Testis (tissue), 3 donors: ENCODE measurements around the gene GAPDH. TPM values are rescaled to one million over a fixed set of nuclear protein-coding genes. Genes with fewer than 3 reads are reported as not detected.
"Not testable (repeated sequence)": the region's sequence is repeated elsewhere in the genome, so short reads cannot be mapped to it uniquely, and the experiment has no call there.

Source experiments
- DNase-seq: peaks from one replicate; pipeline ENCODE4 v3.0.0-alpha.2; 2019
- H3K27ac ChIP-seq, 2 donors: fragments of 200-600 bp; sonication (generic); one replicate each; pipeline ENCODE4 v1.5.1; 2019
- H3K27me3 ChIP-seq: fragments of 200-600 bp; sonication (generic); one replicate; pipeline ENCODE4 v1.5.1; 2019
- H3K36me3 ChIP-seq: fragments of 200-600 bp; sonication (generic); one replicate; pipeline ENCODE4 v1.5.1; 2017; ENCODE audit warnings: low read depth; ENCODE audit errors: missing control alignments
- H3K4me1 ChIP-seq: fragments of 200-600 bp; sonication (generic); one replicate; pipeline ENCODE4 v1.5.1; 2019
- H3K4me3 ChIP-seq, 2 donors: fragments of 200-600 bp; sonication (generic); one replicate each; pipeline ENCODE4 v1.5.1; 2017 to 2019
- H3K9me3 ChIP-seq: fragments of 200-600 bp; sonication (generic); one replicate; pipeline ENCODE4 v1.5.1; 2017
- CTCF ChIP-seq, 3 experiments: fragments of 450-650 bp in 2 of 3; fragments of 200-600 bp in 1 of 3; sonication (generic) in 1 of 3; IDR thresholded peaks; one replicate each; pipeline ENCODE4 v1.5.1; 2016 to 2019; ENCODE audit warnings: antibody characterized with exemption in 3 of 3, mild to moderate bottlenecking in 2 of 3, moderate library complexity in 1 of 3
- POLR2A ChIP-seq: fragments of 450-650 bp; IDR thresholded peaks from one replicate; pipeline ENCODE4 v1.6.1; 2017; ENCODE audit warnings: antibody characterized with exemption, mild to moderate bottlenecking, moderate library complexity
- WGBS, 2 donors: methylation state at CpG; one replicate each; pipeline ENCODE4 v1.1.5; 2018; 5-methylcytosine and 5-hydroxymethylcytosine counted together
- intact Hi-C: fragments of 100-400 bp; cut with DNase I; formaldehyde crosslinking; loops from one replicate; pipeline ENCODE4 v1.15.1; 2023; ENCODE audit warnings: low total_unique reads
- polyA plus RNA-seq: library from polyadenylated mRNA; stranded (reverse); fragments of 350-450 nt; fragmentation: Illumina TruSeq; extraction: RNeasy Lipid Tissue Mini Kit (QIAGEN cat#74804); gene quantifications from one replicate; pipeline ENCODE4 v1.2.3, GENCODE V29; 2014; ENCODE audit warnings: low read depth, low replicate concordance; ENCODE audit not compliant: insufficient read depth
- total RNA-seq, 2 donors: library from RNA; depleted of rRNA; stranded (reverse); fragments of >200 nt; gene quantifications; one replicate each; pipeline ENCODE4 v1.2.3, GENCODE V29; 2016

GAPDH gene
- total and polyA plus RNA-seq, 3 donors from 2014 or later: 1,591 to 1,928 (median 1,857) TPM

- Histone ChIP-seq H3K9me3 (no peaks in the 10 kb centered on the region), H3K27ac (no peak overlapping the region), H3K36me3 (no peaks in the 10 kb centered on the region), H3K27me3 (no peaks in the 10 kb centered on the region), H3K4me1 (no peaks in the 10 kb centered on the region), H3K4me3 (no peak overlapping the region)
- 90 to 92% methylated on average over 4 of the region's 4 CpGs for WGBS, 2 donors
- intact Hi-C loops: no loop called here
- no peak for DNase-seq
- TF ChIP-seq CTCF (IDR thresholded peaks at IDR 0.05) (no peak), POLR2A (no peak)
These were observed 40.4 kb downstream of the GAPDH start for GRCh38 chr12:6574576-6575295.

- no peaks in the 10 kb centered on the region for H3K36me3 ChIP-seq
- H3K4me3 ChIP-seq: no peak overlapping the region
- TF ChIP-seq POLR2A: no peak
- no peaks in the 10 kb centered on the region for H3K9me3 ChIP-seq
- DNase-seq: no peak
- WGBS, 2 donors: 85 to 87% methylated on average over 8 of the region's 8 CpGs
- no peaks in the 10 kb centered on the region for H3K4me1 ChIP-seq
- no peaks in the 10 kb centered on the region for H3K27me3 ChIP-seq
- intact Hi-C loops: no loop called here
- H3K27ac ChIP-seq: no peak overlapping the region
These were observed 41.3 kb downstream of the GAPDH start for GRCh38 chr12:6575648-6576047.

- no peaks in the 10 kb centered on the region for H3K36me3 ChIP-seq
- no peaks in the 10 kb centered on the region for H3K9me3 ChIP-seq
- DNase-seq: no peak
- TF ChIP-seq POLR2A (no peak), CTCF (IDR thresholded peaks at IDR 0.05) (no peak)
- intact Hi-C loops: no loop called here
- WGBS, 2 donors: 66 to 71% methylated on average over 6 of the region's 6 CpGs
- H3K4me3 ChIP-seq: no peak overlapping the region
- H3K4me1 ChIP-seq: no peaks in the 10 kb centered on the region
- no peaks in the 10 kb centered on the region for H3K27me3 ChIP-seq
- H3K27ac ChIP-seq: no peak overlapping the region
These were observed 47.9 kb downstream of the GAPDH start for GRCh38 chr12:6582196-6582595.

- H3K27me3 ChIP-seq: no peaks in the 10 kb centered on the region
- no peak for TF ChIP-seq CTCF (IDR thresholded peaks at IDR 0.05)
- no peak for TF ChIP-seq POLR2A
- 90 to 92% methylated on average over 12 of the region's 12 CpGs for WGBS, 2 donors
- DNase-seq: no peak
- H3K27ac ChIP-seq: no peak overlapping the region
- no peaks in the 10 kb centered on the region for H3K9me3 ChIP-seq
- no peak overlapping the region for H3K4me3 ChIP-seq
- intact Hi-C loops: no loop called here
- no peaks in the 10 kb centered on the region for H3K36me3 ChIP-seq
- no peaks in the 10 kb centered on the region for H3K4me1 ChIP-seq
These were observed 48.6 kb downstream of the GAPDH start for GRCh38 chr12:6582959-6583358.

- H3K36me3 ChIP-seq: no peaks in the 10 kb centered on the region
- H3K9me3 ChIP-seq: no peaks in the 10 kb centered on the region
These were observed 50.0 kb downstream of the GAPDH start for GRCh38 chr12:6584293-6584692.

GRCh38 chr12:6586569-6586968, 52.3 kb downstream of the GAPDH start:
- H3K36me3 ChIP-seq, H3K27ac ChIP-seq, H3K9me3 ChIP-seq, H3K4me1 ChIP-seq, DNase-seq, H3K27me3 ChIP-seq, H3K4me3 ChIP-seq, intact Hi-C loops: not testable (repeated sequence)
- 87 to 90% methylated on average over 8 of the region's 8 CpGs for WGBS, 2 donors

More at GRCh38 chr12:6584293-6584692, 50.0 kb downstream of the GAPDH start:
- WGBS, 2 donors: 79% methylated on average over 10 of the region's 10 CpGs
- no peak overlapping the region for H3K4me3 ChIP-seq
- no peak for TF ChIP-seq POLR2A
- no peak for TF ChIP-seq CTCF (IDR thresholded peaks at IDR 0.05)
- intact Hi-C loops: no loop called here
- no peak overlapping the region for H3K27ac ChIP-seq
- no peaks in the 10 kb centered on the region for H3K27me3 ChIP-seq
- no peak for DNase-seq
- no peaks in the 10 kb centered on the region for H3K4me1 ChIP-seq
